Neural cell (in vitro differentiated cells): ENCODE measurements around the gene EYS. TPM values are rescaled to one million over a fixed set of nuclear protein-coding genes. Genes with fewer than 3 reads are reported as not detected.
"Not testable (repeated sequence)": the region's sequence is repeated elsewhere in the genome, so short reads cannot be mapped to it uniquely, and the experiment has no call there.

Source experiments
- H2AFZ ChIP-seq: fragments of 200-600, 300-800 bp; sonication (generic), shearing (Covaris generic); 2 replicates; pipeline ENCODE4 v1.6.0; 2014; ENCODE audit warnings: low read depth, mild to moderate bottlenecking, antibody characterized with exemption, low read length, moderate library complexity
- H3F3A ChIP-seq: fragments of 200-600 bp; shearing (Covaris generic); 2 replicates; pipeline ENCODE4 v1.6.1; 2016; ENCODE audit warnings: mild to moderate bottlenecking, moderate library complexity, mixed read lengths, antibody characterized with exemption, low read length; ENCODE audit not compliant: insufficient read depth, poor library complexity, severe bottlenecking
- H3K27ac ChIP-seq: fragments of 200-600, 300-800 bp; sonication (generic), shearing (Covaris generic); 2 replicates; pipeline ENCODE4 v1.5.1; 2014; ENCODE audit warnings: mild to moderate bottlenecking, low read length, moderate library complexity
- H3K27me3 ChIP-seq: fragments of 300-800, 200-600 bp; sonication (generic), shearing (Covaris generic); 2 replicates; pipeline ENCODE4 v1.6.0; 2014; ENCODE audit warnings: mild to moderate bottlenecking, low read depth, low read length, moderate library complexity; ENCODE audit not compliant: insufficient read depth
- H3K36me3 ChIP-seq: fragments of 300-800, 200-600 bp; sonication (generic), shearing (Covaris generic); 2 replicates; pipeline ENCODE4 v1.5.1; 2014; ENCODE audit warnings: mild to moderate bottlenecking, antibody characterized with exemption, low read length, moderate library complexity; ENCODE audit not compliant: insufficient read depth
- H3K4me2 ChIP-seq: fragments of 300-800, 200-600 bp; sonication (generic), shearing (Covaris generic); 2 replicates; pipeline ENCODE4 v1.6.0; 2014; ENCODE audit warnings: mild to moderate bottlenecking, low read length
- H3K4me3 ChIP-seq: fragments of 300-800, 200-600 bp; sonication (generic), shearing (Covaris generic); 2 replicates; pipeline ENCODE4 v1.5.1; 2014; ENCODE audit warnings: mild to moderate bottlenecking, low read length, moderate library complexity
- H3K79me2 ChIP-seq: fragments of 200-600 bp; shearing (Covaris generic); replicated peaks from 2 replicates; pipeline ENCODE4 v1.6.0; 2014; ENCODE audit warnings: mild to moderate bottlenecking, low read length, moderate library complexity; ENCODE audit not compliant: insufficient read depth
- H3K9ac ChIP-seq: fragments of 300-800, 200-600 bp; sonication (generic), shearing (Covaris generic); 2 replicates; pipeline ENCODE4 v1.6.1; 2016; ENCODE audit warnings: mild to moderate bottlenecking, low read length, mixed read lengths
- H3K9me2 ChIP-seq: fragments of 200-600 bp; shearing (Covaris generic); 2 replicates; pipeline ENCODE4 v1.6.1; 2016; ENCODE audit warnings: mild to moderate bottlenecking, low read length, mixed read lengths; ENCODE audit not compliant: insufficient read depth
- H3K9me3 ChIP-seq: fragments of 200-600, 300-800 bp; sonication (generic), shearing (Covaris generic); 2 replicates; pipeline ENCODE4 v1.6.1; 2016; ENCODE audit warnings: mild to moderate bottlenecking, mixed run types, low read length, moderate library complexity, mixed read lengths
- H4K20me1 ChIP-seq: fragments of 200-600 bp; shearing (Covaris generic); 2 replicates; pipeline ENCODE4 v1.6.1; 2016; ENCODE audit warnings: mild to moderate bottlenecking, mixed run types; ENCODE audit not compliant: insufficient read depth
- EP300 ChIP-seq: fragments of 450-650 bp; conservative IDR thresholded peaks from 2 replicates; pipeline ENCODE4 v1.6.1; 2014; ENCODE audit warnings: antibody characterized with exemption, mild to moderate bottlenecking, moderate library complexity; ENCODE audit not compliant: poor library complexity, severe bottlenecking
- EZH2 ChIP-seq: fragments of 200-600, 300-800 bp; shearing (Covaris generic), sonication (generic); IDR thresholded peaks from 2 replicates; pipeline ENCODE4 v1.6.1; 2014; ENCODE audit warnings: antibody characterized with exemption, low read length, borderline replicate concordance, mild to moderate bottlenecking; ENCODE audit not compliant: insufficient read depth, poor library complexity, severe bottlenecking
- MXI1 ChIP-seq: fragments of 450-650 bp; conservative IDR thresholded peaks from 2 replicates; pipeline ENCODE4 v1.6.1; 2014; ENCODE audit warnings: antibody characterized with exemption, mild to moderate bottlenecking; ENCODE audit not compliant: poor library complexity, severe bottlenecking
- POLR2AphosphoS5 ChIP-seq: IDR thresholded peaks from 2 replicates; pipeline ENCODE4 v1.6.1; 2012
- RAD21 ChIP-seq: fragments of 450-650 bp; conservative IDR thresholded peaks from 2 replicates; pipeline ENCODE4 v1.6.1; 2014; ENCODE audit warnings: antibody characterized with exemption, mild to moderate bottlenecking, moderate library complexity
- REST ChIP-seq: IDR thresholded peaks from 2 replicates; pipeline ENCODE4 v1.6.1; 2012; ENCODE audit warnings: borderline replicate concordance
- SMC3 ChIP-seq: fragments of 450-650 bp; conservative IDR thresholded peaks from 2 replicates; pipeline ENCODE4 v1.6.1; 2014; ENCODE audit warnings: antibody characterized with exemption, mild to moderate bottlenecking, moderate library complexity; ENCODE audit not compliant: poor library complexity
- TAF1 ChIP-seq: IDR thresholded peaks from 2 replicates; pipeline ENCODE4 v1.6.1; 2012; ENCODE audit warnings: low read depth
- polyA plus RNA-seq: library from polyadenylated mRNA; depleted of rRNA; stranded (reverse); fragments of >200 nt; gene quantifications from 2 replicates; pipeline ENCODE4 v1.2.3, GENCODE V29; 2014
- TF ChIP-seq, protein P1 (sequence below): fragments of 450-650 bp; IDR thresholded peaks from 2 replicates; pipeline ENCODE4 v1.5.1; 2014; ENCODE audit warnings: antibody characterized with exemption, mild to moderate bottlenecking, moderate library complexity; ENCODE audit not compliant: poor library complexity, severe bottlenecking

The EYS gene
- polyA plus RNA-seq, 1 donor from 2014 or later: 0.38 TPM

GRCh38 chr6:64249115-64249514, 1457.9 kb downstream of the EYS start:
- no peaks in the 10 kb centered on the region for H3K9me3 ChIP-seq
- no peak overlapping the region for H2AFZ ChIP-seq
- no peaks in the 10 kb centered on the region for H4K20me1 ChIP-seq
- no peaks in the 10 kb centered on the region for H3F3A ChIP-seq
- no peak overlapping the region for H3K4me3 ChIP-seq
- no peak overlapping the region for H3K9ac ChIP-seq
- no peak overlapping the region for H3K4me2 ChIP-seq
- TF ChIP-seq EP300 (no peak), TAF1 (no peak), SMC3 (no peak), RAD21 (no peak), MXI1 (no peak), EZH2 (no peak), REST (no peak), POLR2AphosphoS5 (no peak)
- TF ChIP-seq, protein P1, sequence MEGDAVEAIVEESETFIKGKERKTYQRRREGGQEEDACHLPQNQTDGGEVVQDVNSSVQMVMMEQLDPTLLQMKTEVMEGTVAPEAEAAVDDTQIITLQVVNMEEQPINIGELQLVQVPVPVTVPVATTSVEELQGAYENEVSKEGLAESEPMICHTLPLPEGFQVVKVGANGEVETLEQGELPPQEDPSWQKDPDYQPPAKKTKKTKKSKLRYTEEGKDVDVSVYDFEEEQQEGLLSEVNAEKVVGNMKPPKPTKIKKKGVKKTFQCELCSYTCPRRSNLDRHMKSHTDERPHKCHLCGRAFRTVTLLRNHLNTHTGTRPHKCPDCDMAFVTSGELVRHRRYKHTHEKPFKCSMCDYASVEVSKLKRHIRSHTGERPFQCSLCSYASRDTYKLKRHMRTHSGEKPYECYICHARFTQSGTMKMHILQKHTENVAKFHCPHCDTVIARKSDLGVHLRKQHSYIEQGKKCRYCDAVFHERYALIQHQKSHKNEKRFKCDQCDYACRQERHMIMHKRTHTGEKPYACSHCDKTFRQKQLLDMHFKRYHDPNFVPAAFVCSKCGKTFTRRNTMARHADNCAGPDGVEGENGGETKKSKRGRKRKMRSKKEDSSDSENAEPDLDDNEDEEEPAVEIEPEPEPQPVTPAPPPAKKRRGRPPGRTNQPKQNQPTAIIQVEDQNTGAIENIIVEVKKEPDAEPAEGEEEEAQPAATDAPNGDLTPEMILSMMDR: no peak
- no peaks in the 10 kb centered on the region for H3K9me2 ChIP-seq
- no peaks in the 10 kb centered on the region for H3K79me2 ChIP-seq
- no peak overlapping the region for H3K27ac ChIP-seq
- H3K27me3 ChIP-seq: no peaks in the 10 kb centered on the region
- no peaks in the 10 kb centered on the region for H3K36me3 ChIP-seq

DNA sequence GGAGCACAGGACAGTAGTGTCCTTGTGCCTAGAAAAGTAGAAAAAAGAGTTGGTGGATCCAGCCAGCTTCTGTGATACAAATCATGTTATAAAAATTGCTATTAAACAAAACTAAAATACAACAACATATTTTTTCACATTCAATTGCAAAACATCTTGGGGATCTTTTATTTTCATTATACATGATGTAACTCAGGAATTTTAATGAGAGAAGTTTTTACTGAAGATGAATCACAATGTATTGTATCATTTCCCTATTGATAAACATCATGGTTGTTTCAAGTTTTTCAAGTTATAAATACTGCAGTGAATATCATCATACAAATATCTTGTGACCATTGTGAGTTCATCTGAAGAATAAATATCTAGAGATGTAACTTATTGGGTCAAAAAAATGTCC, 1463.4 kb downstream of the EYS start:
- TF ChIP-seq EZH2 (no peak), EP300 (no peak)
- no peak overlapping the region for H3K4me3 ChIP-seq
- H3K79me2 ChIP-seq: no peaks in the 10 kb centered on the region
- no peaks in the 10 kb centered on the region for H3K9me3 ChIP-seq
- no peaks in the 10 kb centered on the region for H4K20me1 ChIP-seq
- H3K27ac ChIP-seq: no peak overlapping the region
- no peak overlapping the region for H3K9ac ChIP-seq
- H3K4me2 ChIP-seq: no peak overlapping the region
- no peaks in the 10 kb centered on the region for H3K27me3 ChIP-seq
- H2AFZ ChIP-seq: no peak overlapping the region
- no peaks in the 10 kb centered on the region for H3K9me2 ChIP-seq
- no peaks in the 10 kb centered on the region for H3K36me3 ChIP-seq
- H3F3A ChIP-seq: no peaks in the 10 kb centered on the region

DNA sequence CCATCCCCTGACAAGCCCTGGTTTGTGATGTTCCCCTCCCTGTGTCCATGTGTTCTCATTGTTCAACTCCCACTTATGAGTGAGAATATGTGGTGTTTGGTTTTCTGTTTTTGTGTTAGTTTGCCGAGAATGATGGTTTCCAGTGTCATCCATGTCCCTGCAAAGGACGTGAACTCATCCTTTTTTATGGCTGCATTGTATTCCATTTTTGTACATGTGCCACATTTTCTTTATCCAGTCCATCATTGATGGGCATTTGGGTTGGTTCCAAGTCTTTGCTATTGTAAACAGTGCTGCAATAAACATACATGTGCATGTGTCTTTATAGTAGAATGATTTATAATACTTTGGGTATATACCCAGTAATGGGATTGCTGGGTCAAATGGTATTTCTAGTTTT, 1468.1 kb downstream of the EYS start:
- H3K36me3 ChIP-seq, H2AFZ ChIP-seq, H3K9me3 ChIP-seq, H4K20me1 ChIP-seq, H3K9ac ChIP-seq, H3K9me2 ChIP-seq, H3K4me2 ChIP-seq, H3K27me3 ChIP-seq, H3K4me3 ChIP-seq, H3K79me2 ChIP-seq, H3K27ac ChIP-seq, H3F3A ChIP-seq: not testable (repeated sequence)
